ENCODE data around the gene COL15A1.

The COL15A1 gene

GRCh38 chr9:99037769-99038483 is 94.2 kb downstream of the COL15A1 start:
- DNase-seq (ENCODE audit: low spot score), result no peak

- DNase-seq (ENCODE audit: low spot score), result no peak
These were observed 94.7 kb downstream of the COL15A1 start for GRCh38 chr9:99038484-99038820.

- no peak for DNase-seq (ENCODE audit: low spot score)
These were observed 95.9 kb downstream of the COL15A1 start for GRCh38 chr9:99039505-99040182.

- no peak for DNase-seq (ENCODE audit: low spot score)
These were observed 96.7 kb downstream of the COL15A1 start for GRCh38 chr9:99040251-99040900.

GRCh38 chr9:99040911-99041582 is 97.3 kb downstream of the COL15A1 start:
- DNase-seq (ENCODE audit: low spot score), result no peak

GRCh38 chr9:99041618-99042017 is 97.9 kb downstream of the COL15A1 start:
- no peak for DNase-seq (ENCODE audit: low spot score)

GRCh38 chr9:99042620-99043019 is 98.9 kb downstream of the COL15A1 start:
- DNase-seq (ENCODE audit: low spot score), result no peak

- no peak for DNase-seq (ENCODE audit: low spot score)
These were observed 101.1 kb downstream of the COL15A1 start for GRCh38 chr9:99044827-99045226.

- no peak for DNase-seq (ENCODE audit: low spot score)
These were observed 102.4 kb downstream of the COL15A1 start for GRCh38 chr9:99046068-99046467.

- no peak for DNase-seq (ENCODE audit: low spot score)
These were observed 102.9 kb downstream of the COL15A1 start for GRCh38 chr9:99046542-99047071.

- no peak for DNase-seq (ENCODE audit: low spot score)
These were observed 105.5 kb downstream of the COL15A1 start for GRCh38 chr9:99049228-99049627.

GRCh38 chr9:99049641-99050040 is 105.9 kb downstream of the COL15A1 start:
- DNase-seq (ENCODE audit: low spot score), result no peak

- no peak for DNase-seq (ENCODE audit: low spot score)
These were observed 106.7 kb downstream of the COL15A1 start for GRCh38 chr9:99050292-99050911.

- DNase-seq (ENCODE audit: low spot score), result no peak
These were observed 107.2 kb downstream of the COL15A1 start for GRCh38 chr9:99050924-99051323.

- DNase-seq (ENCODE audit: low spot score), result no peak
These were observed 107.7 kb downstream of the COL15A1 start for GRCh38 chr9:99051406-99051805.

GRCh38 chr9:99051851-99052250 is 108.1 kb downstream of the COL15A1 start:
- DNase-seq (ENCODE audit: low spot score), result no peak

- DNase-seq (ENCODE audit: low spot score), result no peak
These were observed 109.4 kb downstream of the COL15A1 start for GRCh38 chr9:99052815-99053715.

GRCh38 chr9:99054581-99054980 is 110.9 kb downstream of the COL15A1 start:
- no peak for DNase-seq (ENCODE audit: low spot score)

GRCh38 chr9:99055384-99055783 is 111.7 kb downstream of the COL15A1 start:
- DNase-seq (ENCODE audit: low spot score), result no peak

GRCh38 chr9:99056186-99056585 is 112.5 kb downstream of the COL15A1 start:
- no peak for DNase-seq (ENCODE audit: low spot score)
